Ovary (tissue), 3 donors: ENCODE measurements around the gene SOX18.

ENCODE experiments used
- EP300 ChIP-seq: sonication (generic); formaldehyde crosslinking; IDR thresholded peaks from one replicate; pipeline ENCODE4 v1.6.1; 2017; ENCODE audit warnings: antibody characterized with exemption
- POLR2A ChIP-seq: fragments of 450-650 bp; IDR thresholded peaks from one replicate; pipeline ENCODE4 v1.6.1; 2017; ENCODE audit warnings: antibody characterized with exemption, mild to moderate bottlenecking, moderate library complexity
- TF ChIP-seq, protein P1 (sequence below), 3 donors: fragments of 450-650 bp in 2 of 3; fragments of 200-600 bp in 1 of 3; IDR thresholded peaks; one replicate each; pipeline versions ENCODE4 v1.5.1 to v1.8.0; 2016 to 2022; ENCODE audit warnings: antibody characterized with exemption in 3 of 3, mild to moderate bottlenecking in 1 of 3
- donor health status: DM: no; HTN: no; CAD: no.

DNA sequence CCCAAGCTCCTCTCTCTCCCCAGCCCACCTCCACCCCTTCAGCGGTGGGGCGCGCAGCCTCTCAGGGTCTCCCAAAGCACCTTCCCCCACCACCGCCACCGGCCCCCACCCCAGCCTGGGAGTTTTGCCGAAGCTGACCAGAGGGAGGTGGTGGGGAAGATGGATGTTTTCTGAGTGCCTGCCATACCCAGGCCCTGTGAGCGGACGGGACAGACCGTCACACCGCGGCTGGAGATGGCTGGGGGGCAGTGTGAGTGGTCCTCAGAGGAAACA is 7.7 kb downstream of the SOX18 start:
- TF ChIP-seq POLR2A (no peak), EP300 (no peak)
- TF ChIP-seq, protein P1, sequence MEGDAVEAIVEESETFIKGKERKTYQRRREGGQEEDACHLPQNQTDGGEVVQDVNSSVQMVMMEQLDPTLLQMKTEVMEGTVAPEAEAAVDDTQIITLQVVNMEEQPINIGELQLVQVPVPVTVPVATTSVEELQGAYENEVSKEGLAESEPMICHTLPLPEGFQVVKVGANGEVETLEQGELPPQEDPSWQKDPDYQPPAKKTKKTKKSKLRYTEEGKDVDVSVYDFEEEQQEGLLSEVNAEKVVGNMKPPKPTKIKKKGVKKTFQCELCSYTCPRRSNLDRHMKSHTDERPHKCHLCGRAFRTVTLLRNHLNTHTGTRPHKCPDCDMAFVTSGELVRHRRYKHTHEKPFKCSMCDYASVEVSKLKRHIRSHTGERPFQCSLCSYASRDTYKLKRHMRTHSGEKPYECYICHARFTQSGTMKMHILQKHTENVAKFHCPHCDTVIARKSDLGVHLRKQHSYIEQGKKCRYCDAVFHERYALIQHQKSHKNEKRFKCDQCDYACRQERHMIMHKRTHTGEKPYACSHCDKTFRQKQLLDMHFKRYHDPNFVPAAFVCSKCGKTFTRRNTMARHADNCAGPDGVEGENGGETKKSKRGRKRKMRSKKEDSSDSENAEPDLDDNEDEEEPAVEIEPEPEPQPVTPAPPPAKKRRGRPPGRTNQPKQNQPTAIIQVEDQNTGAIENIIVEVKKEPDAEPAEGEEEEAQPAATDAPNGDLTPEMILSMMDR (IDR thresholded peaks at IDR 0.05): no peak
